ENCODE data around the gene CHST8.

- TF ChIP-seq CTCF (IDR thresholded peaks at IDR 0.05; ENCODE audit: borderline replicate concordance, extremely low read depth, low read length, poor library complexity, severe bottlenecking) (no peak), EZH2 (IDR thresholded peaks at IDR 0.05; ENCODE audit: borderline replicate concordance, low read depth, low read length, severe bottlenecking) (no peak)
Observed at GRCh38 chr19:33810821-33811220, 189.1 kb downstream of the CHST8 start.
